Measurements from ENCODE around the gene IQSEC3.

Gene IQSEC3

DNA sequence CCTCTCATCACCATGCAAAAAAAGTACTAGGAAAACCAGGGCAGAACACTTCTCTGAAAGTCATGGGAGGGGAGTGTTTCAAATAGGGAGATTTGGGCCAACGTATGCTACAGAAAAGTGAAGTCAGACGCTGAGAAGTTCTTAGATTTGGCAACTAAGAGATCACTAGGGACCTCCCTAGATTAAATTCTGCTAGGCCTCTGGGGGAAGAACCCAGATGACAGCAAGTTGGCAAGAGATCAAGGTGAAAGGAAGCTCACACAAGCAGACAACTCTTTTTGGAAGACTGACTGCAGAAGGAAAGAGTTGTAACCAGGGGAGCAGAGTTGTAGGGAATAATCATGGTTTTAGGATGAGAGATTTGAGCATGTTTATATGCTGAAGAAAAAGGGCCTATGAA, 20.7 kb downstream of the IQSEC3 start:
- ATAC-seq = no peak
- peaks cover 32% of the 10 kb centered on the region for H3K27me3 Mint-ChIP-seq
- H3K36me3 Mint-ChIP-seq = no peaks in the 10 kb centered on the region
- H3K4me1 Mint-ChIP-seq = no peaks in the 10 kb centered on the region
- H3K9me3 Mint-ChIP-seq = peaks cover 6% of the 10 kb centered on the region
- no peak overlapping the region for H3K4me3 Mint-ChIP-seq
- no peak overlapping the region for H3K27ac Mint-ChIP-seq

DNA sequence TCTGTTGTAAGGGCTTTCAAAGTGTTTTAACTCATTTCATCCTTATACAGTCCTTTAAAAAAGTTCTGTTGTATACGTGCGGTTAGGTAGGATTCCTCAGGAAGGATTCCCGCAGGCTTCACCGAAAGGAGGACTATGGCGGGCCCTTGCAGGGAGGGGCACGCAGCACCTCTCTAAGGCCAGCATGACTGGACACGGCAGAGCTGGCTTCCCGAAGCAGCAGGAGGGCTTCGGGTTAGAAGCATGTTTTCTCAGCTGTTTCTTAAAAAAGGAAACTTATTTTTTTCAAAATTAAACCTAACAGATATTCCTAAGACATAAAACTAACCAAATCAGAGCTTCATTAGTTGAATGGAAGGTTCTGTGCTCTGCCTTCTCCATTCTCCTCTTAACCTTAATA, 21.3 kb downstream of the IQSEC3 start:
- H3K4me1 Mint-ChIP-seq = no peaks in the 10 kb centered on the region
- no peaks in the 10 kb centered on the region for H3K36me3 Mint-ChIP-seq
- H3K9me3 Mint-ChIP-seq = peaks cover 6% of the 10 kb centered on the region
- no peak overlapping the region for H3K27ac Mint-ChIP-seq
- peaks cover 28% of the 10 kb centered on the region for H3K27me3 Mint-ChIP-seq
- H3K4me3 Mint-ChIP-seq = no peak overlapping the region
- ATAC-seq = no peak

DNA sequence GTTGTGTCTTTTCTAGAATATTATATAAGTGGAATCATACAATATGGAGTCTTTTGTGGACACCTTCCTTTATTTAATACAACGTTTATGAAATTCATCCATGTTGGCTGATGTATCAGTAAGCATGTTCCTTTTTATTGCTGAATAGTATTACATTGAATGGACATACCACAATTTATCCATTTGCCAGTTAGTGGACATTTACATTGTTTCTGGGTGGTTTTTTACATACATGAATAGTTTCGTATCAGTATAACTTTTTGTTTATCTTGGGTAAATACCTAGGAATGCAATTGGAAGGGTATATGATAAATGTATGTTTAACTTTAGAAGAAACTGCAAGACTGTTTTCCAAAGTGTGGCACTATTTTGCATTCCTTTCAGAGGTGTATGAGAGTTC, 23.1 kb downstream of the IQSEC3 start:
- peaks cover 10% of the 10 kb centered on the region for H3K9me3 Mint-ChIP-seq
- peaks cover 18% of the 10 kb centered on the region for H3K27me3 Mint-ChIP-seq
- no peaks in the 10 kb centered on the region for H3K36me3 Mint-ChIP-seq
- peaks cover 11% of the 10 kb centered on the region for H3K4me1 Mint-ChIP-seq
- ATAC-seq = no peak
- no peak overlapping the region for H3K27ac Mint-ChIP-seq
- H3K4me3 Mint-ChIP-seq = no peak overlapping the region

DNA sequence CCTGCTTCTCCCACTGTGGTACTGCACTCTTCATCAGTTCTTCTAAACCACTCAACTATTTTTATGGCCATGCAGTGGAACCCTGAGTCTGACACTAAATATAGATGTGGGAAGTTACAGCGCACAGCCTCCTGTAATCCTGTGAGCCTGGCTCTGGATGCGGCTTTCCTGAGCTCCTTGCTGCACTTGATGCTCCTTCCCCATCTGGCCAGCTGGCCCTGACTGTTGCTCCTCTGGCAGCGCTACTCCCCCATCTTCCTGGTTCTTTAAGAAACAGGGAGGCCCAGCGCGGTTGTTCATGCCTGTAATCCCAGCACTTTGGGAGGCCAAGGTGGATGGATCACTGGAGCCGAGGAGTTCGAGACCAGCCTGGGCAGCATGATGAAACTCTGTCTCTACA, 24.6 kb downstream of the IQSEC3 start:
- H3K36me3 Mint-ChIP-seq = no peaks in the 10 kb centered on the region
- H3K4me1 Mint-ChIP-seq = peaks cover 11% of the 10 kb centered on the region
- H3K4me3 Mint-ChIP-seq = no peak overlapping the region
- H3K27ac Mint-ChIP-seq = no peak overlapping the region
- H3K27me3 Mint-ChIP-seq = peaks cover 16% of the 10 kb centered on the region
- H3K9me3 Mint-ChIP-seq = peaks cover 10% of the 10 kb centered on the region
- ATAC-seq = no peak

DNA sequence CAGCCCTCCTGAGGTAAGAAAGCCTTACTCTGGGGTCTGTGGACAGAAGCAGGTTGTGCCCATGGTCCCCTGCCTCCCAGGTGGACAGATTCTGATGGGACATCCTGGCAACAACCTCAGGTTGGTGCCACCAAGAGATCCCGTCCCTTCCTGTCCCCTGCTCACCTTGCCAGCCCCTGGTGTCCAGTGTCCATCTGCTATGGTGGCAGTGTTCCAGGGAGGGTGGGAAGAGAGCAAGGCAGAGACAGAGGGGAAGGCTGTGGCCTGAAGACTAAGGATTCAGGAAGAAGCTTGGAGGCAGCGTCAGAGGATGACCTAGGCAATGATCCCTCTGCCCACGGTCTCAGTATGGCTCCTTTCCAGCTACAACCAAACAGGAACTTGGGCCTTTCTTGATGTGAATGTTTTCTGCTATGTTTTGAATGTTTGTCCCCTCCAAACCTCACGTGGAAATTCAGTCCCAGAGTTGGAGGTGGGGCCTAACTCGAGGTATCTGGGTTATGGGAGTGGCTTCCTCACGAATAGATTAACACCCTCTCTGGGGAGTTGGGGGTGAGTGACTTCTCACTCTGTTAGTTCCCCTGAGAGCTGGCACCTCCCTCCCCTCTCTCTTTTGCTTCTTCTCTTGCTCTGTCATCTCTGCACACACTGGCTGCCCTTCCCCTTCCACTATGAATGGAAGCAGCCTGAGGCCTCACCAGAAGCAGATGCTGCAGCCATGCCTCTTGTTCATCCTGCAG, 26.9 kb downstream of the IQSEC3 start:
- peaks cover 31% of the 10 kb centered on the region for H3K27me3 Mint-ChIP-seq
- H3K4me3 Mint-ChIP-seq = no peak overlapping the region
- H3K4me1 Mint-ChIP-seq = peaks cover 21% of the 10 kb centered on the region
- H3K9me3 Mint-ChIP-seq = peaks cover 10% of the 10 kb centered on the region
- no peak overlapping the region for H3K27ac Mint-ChIP-seq
- no peaks in the 10 kb centered on the region for H3K36me3 Mint-ChIP-seq
- no peak for ATAC-seq

DNA sequence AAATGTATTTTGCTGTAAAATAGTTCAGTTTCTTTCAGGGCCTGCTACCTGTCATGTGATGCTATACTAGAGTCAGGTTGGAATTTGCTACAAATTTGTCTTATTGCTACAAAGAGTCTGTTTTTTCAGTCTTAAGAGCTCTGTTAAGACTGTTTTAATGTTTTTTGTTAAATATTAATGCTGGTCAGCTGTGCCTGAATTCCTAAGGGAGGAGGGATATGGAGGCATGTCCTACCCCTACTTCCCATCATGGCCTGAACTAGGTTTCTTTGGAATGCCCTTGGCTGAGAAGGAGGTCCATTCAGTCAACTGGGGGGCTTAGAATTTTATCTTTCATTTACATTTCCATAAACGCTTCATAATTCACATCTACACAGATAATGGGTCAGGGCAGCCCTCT, 30.0 kb downstream of the IQSEC3 start:
- Mint-ChIP-seq H3K4me1 (peaks cover 21% of the 10 kb centered on the region), H3K36me3 (no peaks in the 10 kb centered on the region), H3K4me3 (no peak overlapping the region), H3K27ac (no peak overlapping the region), H3K9me3 (peaks cover 4% of the 10 kb centered on the region), H3K27me3 (peaks cover 56% of the 10 kb centered on the region)
- ATAC-seq = no peak

DNA sequence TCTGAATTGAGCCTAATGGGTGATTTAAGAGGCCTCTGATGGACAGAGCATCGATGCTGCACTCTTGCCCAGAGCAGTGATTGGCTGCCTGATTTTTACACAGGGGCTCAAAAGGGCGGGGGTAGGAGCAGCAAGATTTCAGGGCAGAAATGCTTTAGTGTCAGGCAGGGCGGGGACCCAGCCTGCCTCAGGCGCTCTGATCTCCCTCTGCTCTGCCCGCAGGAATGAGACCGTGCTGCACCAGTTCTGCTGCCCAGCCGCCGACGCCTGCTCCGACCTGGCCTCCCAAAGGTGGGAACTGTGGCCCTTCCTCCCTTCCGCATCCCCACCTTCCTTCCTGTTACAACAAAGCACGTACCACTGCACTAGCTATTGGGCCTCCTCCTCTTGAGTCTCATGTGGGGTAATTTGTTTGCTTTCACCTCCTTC, 32.4 kb downstream of the IQSEC3 start:
- Mint-ChIP-seq H3K27me3 (peaks cover 62% of the 10 kb centered on the region), H3K36me3 (no peaks in the 10 kb centered on the region), H3K27ac (no peak overlapping the region), H3K9me3 (no peaks in the 10 kb centered on the region), H3K4me3 (no peak overlapping the region), H3K4me1 (peaks cover 14% of the 10 kb centered on the region)
- ATAC-seq = no peak

DNA sequence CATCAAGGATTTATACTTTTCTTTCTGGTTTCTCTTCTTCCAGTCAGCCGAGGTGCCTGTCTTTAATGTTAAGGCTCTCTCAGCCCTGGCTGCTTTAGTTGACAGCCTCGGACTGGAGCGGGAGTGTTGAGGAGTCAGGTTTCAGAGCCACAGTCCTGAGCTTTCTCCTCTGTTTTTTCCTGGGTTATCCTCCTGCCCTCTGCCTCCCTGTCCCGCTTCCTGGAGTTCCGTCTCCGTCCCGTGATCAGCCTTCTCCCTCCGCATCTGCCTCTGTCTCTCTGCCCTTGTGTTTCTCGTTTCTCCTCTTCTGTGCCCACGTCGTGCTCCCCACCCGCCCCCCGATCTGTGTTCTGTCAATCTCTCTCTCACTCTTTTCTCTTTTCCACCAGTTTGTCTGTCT, 33.0 kb downstream of the IQSEC3 start:
- H3K4me3 Mint-ChIP-seq = no peak overlapping the region

DNA sequence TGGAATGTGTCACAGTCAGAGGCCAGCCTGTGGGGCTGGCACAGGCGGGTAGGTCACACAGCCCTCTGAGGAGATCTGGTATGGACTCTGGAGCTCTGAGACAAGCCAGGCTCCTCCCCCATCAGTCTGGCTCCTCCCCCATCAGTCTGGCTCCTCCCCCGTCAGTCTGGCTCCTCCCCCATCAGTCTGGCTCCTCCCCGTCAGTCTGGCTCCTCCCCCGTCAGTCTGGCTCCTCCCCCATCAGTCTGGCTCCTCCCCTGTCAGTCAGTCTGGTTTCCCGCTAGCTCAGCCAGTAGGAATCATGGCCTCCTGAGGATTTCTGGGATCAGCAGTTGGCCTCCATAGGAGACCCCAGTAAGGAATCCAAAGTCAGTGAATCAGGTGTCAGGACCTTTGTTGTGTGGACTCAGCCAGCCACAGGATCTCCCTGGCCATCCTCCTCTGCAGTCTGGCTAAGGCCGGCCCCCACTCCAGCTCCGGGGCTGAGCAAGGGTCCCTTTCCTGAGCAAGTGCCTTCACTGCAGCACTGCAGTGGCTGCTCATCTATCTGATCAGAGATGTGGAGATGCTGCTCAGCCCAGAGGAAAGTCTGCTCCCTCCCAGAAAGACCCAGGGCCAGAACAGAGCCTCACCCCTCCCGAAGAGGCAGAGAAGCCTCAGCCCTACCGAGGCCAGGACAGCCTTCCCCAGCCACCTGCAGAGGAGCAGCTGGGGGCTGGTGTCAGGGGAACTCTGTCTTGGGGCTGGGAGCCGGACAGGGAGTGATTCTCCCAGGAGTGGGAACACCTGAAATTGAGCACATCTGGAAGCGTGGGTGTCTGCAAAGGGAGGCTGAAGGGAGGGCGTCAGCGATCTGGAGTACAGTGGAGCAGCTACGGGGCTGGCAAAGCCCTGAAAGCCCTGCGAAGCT, 35.7 kb downstream of the IQSEC3 start:
- Mint-ChIP-seq H3K27ac (no peak overlapping the region), H3K27me3 (peaks cover 53% of the 10 kb centered on the region)

More for the DNA sequence above, 33.0 kb downstream of the IQSEC3 start:
- H3K36me3 Mint-ChIP-seq = no peaks in the 10 kb centered on the region
- H3K9me3 Mint-ChIP-seq = no peaks in the 10 kb centered on the region
- no peak overlapping the region for H3K27ac Mint-ChIP-seq
- no peak for ATAC-seq
- H3K27me3 Mint-ChIP-seq = peaks cover 62% of the 10 kb centered on the region
- H3K4me1 Mint-ChIP-seq = peaks cover 10% of the 10 kb centered on the region

DNA sequence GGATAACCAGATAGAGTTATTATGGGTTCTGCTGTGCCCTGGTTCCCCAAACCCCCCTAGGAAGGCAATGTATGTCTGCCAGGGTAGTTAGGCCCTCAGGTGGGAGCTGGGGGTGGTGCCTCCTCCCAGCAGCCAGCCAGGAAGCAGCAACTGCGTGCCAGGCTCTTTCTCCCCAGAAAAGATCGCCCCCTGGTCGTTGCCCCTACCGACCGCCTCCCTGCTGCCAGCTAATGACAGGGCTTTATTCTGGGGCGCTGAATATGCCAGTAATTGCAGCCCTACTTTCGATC, 36.3 kb downstream of the IQSEC3 start:
- ATAC-seq = no peak
- no peaks in the 10 kb centered on the region for H3K9me3 Mint-ChIP-seq
- no peak overlapping the region for H3K4me3 Mint-ChIP-seq
- no peaks in the 10 kb centered on the region for H3K36me3 Mint-ChIP-seq
- H3K27ac Mint-ChIP-seq = no peak overlapping the region
- H3K27me3 Mint-ChIP-seq = peaks cover 47% of the 10 kb centered on the region
- H3K4me1 Mint-ChIP-seq = peaks cover 15% of the 10 kb centered on the region

More for the DNA sequence above, 35.7 kb downstream of the IQSEC3 start:
- no peaks in the 10 kb centered on the region for H3K36me3 Mint-ChIP-seq
- H3K4me3 Mint-ChIP-seq = no peak overlapping the region
- ATAC-seq = no peak
- peaks cover 21% of the 10 kb centered on the region for H3K4me1 Mint-ChIP-seq
- no peaks in the 10 kb centered on the region for H3K9me3 Mint-ChIP-seq

DNA sequence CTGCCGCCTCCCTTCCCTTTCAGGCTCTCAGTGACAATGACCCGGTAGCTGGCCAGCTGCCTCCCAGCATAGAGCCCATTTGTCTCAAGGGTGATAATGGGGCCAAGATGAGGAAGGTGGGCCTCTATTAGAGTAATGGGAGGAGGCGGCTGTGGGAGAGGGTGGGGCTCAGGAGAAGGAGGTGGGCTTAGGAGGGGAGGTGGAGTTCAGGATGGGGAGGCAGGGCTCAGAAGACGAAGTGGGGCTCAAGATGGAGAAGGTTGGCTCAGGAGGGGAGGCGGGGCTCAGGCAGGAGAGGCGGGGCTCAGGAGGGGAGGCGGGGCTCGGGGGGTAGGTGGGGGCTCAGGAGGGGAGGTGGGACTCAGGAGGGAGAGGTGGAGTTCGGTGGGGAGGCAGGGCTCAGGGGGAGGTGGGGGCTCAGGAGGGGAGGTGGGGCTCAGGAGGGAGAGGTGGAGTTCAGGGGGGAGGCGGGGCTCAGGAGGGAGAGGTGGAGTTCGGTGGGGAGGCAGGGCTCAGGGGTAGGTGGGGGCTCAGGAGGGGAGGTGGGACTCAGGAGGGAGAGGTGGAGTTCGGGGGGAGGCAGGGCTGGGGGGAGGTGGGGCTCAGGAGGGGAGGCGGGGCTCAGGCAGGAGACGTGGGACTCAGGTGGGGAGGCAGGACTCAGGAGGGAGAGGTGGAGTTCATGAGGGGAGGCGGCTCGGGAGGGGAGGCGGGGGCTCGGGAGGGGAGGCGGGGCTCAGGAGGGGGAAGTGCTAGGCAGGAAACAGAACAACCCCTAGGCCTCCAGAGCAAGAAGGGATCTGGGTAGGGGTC, 36.8 kb downstream of the IQSEC3 start:
- no peaks in the 10 kb centered on the region for H3K36me3 Mint-ChIP-seq
- H3K27ac Mint-ChIP-seq = no peak overlapping the region
- no peak for ATAC-seq
- H3K9me3 Mint-ChIP-seq = no peaks in the 10 kb centered on the region
- peaks cover 11% of the 10 kb centered on the region for H3K4me1 Mint-ChIP-seq
- no peak overlapping the region for H3K4me3 Mint-ChIP-seq
- peaks cover 41% of the 10 kb centered on the region for H3K27me3 Mint-ChIP-seq

DNA sequence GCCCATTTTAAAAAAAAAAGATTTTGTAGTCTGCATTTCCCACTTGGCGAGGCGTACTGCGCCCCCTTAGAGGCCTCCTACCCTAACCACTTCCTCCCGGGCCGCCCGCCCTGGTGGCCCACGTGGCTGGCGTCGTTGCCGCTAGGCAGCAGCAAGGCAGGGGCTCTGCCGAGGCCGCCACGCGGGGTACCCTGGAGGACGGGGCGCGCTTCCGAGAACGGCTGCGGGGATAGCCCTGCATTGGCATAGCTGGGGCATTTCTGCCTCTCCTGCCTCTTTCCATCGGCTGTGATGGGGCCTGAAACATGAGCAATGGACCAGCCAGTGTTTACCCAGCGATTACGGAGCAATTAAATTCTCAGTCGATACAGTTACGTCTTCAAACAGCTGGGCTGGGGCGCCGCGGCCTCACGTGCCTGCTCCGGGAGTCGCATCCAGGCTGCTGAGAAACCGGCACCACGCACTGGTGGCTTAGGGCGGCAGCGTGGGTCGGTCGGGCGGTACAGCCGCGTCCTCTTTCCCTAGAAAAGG, 38.0 kb downstream of the IQSEC3 start:
- Mint-ChIP-seq H3K36me3 (no peaks in the 10 kb centered on the region), H3K27ac (no peak overlapping the region), H3K4me3 (no peak overlapping the region), H3K27me3 (peaks cover 29% of the 10 kb centered on the region), H3K4me1 (peaks cover 16% of the 10 kb centered on the region), H3K9me3 (no peaks in the 10 kb centered on the region)
- ATAC-seq = no peak

DNA sequence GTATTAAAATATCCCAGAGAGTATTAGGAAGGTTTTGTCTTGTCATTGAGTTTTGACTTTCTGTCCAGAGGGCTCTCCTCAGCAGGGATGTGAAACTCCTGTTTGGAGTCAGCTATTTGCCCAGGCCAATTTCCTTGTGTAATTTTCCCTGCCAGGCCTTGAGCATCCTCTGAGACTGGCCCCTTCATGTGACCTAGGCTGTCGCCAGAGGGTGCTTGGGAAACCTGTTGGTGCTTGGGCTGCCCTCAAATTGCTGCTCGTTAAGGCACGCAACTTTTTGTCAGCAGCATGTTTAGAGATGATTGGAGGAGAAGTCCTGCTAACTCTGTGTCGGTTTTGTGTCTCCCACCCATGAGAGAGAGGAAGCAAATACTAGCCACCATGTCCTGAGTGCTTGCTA, 39.1 kb downstream of the IQSEC3 start:
- peak overlapping the region; percentile 36 for H3K27ac Mint-ChIP-seq
- peaks cover 18% of the 10 kb centered on the region for H3K27me3 Mint-ChIP-seq
- ATAC-seq = peak; percentile 4
- H3K4me3 Mint-ChIP-seq = no peak overlapping the region
- peaks cover 24% of the 10 kb centered on the region for H3K4me1 Mint-ChIP-seq
- no peaks in the 10 kb centered on the region for H3K36me3 Mint-ChIP-seq
- no peaks in the 10 kb centered on the region for H3K9me3 Mint-ChIP-seq

DNA sequence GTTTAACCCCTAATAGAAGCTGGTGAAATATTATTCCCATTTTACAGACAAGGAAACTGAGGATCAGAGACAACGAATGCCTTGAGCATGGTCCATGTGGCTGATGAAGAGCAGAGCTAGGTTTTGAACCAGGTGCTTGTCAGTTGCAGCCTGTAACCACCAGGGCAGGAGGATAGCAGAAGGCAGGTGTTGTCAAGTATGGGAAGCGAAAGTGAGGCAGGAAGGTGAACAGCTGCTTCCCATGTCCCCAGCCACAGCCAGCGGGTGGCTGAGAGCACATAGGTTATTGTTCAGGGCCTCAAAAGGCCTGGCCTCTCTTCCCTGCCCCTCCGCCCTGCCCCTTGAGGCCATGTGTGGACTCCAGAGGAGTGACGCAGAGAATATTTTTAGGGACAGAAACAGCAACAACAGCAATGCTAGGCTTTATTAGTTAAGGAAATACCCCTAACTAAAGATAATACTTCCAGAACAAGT, 39.6 kb downstream of the IQSEC3 start:
- no peaks in the 10 kb centered on the region for H3K36me3 Mint-ChIP-seq
- peak; percentile 70 for ATAC-seq
- H3K27me3 Mint-ChIP-seq = peaks cover 13% of the 10 kb centered on the region
- no peak overlapping the region for H3K4me3 Mint-ChIP-seq
- H3K9me3 Mint-ChIP-seq = no peaks in the 10 kb centered on the region
- H3K27ac Mint-ChIP-seq = peak overlapping the region; percentile 36
- H3K4me1 Mint-ChIP-seq = peaks cover 24% of the 10 kb centered on the region

DNA sequence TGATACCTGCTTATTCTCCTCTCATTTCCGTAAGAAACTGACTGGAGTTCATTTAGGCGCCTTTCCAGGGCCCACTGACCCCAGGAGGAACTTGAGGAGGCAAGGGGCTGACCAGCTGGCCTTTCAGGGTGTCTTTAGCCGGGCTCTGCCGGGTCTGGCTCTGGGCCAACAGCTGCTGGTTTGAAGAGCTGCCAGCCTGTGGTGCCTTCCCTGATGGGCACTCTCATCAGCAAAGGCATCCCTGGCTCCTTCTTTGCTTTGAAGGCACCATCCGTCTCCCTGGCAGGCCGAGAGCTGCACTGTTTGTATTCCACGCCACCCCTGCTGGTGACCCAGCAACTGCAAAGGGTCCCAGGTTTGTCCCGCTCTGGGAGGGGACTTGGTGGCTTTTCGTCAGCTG, 42.0 kb downstream of the IQSEC3 start:
- no peaks in the 10 kb centered on the region for H3K27me3 Mint-ChIP-seq
- no peak overlapping the region for H3K4me3 Mint-ChIP-seq
- no peaks in the 10 kb centered on the region for H3K9me3 Mint-ChIP-seq
- H3K27ac Mint-ChIP-seq = no peak overlapping the region
- no peak for ATAC-seq
- peaks cover 24% of the 10 kb centered on the region for H3K4me1 Mint-ChIP-seq
- H3K36me3 Mint-ChIP-seq = no peaks in the 10 kb centered on the region

Data from stimulated activated memory B cell treated with anti-CD40 and anti-IgM and Interleukin-4, amounts not matched to agents 10 μg/mL and 1 μg/mL and 100 μg/mL, for 72 hours (primary cell).